GM19455 (cell line): ENCODE data around the gene GADD45GIP1.
"Not testable (repeated sequence)": the region's sequence is repeated elsewhere in the genome, so short reads cannot be mapped to it uniquely, and the experiment has no call there.

Experiments
- ATAC-seq: cut with Tn5 transposase; IDR thresholded peaks from one replicate; pipeline ENCODE4 v1.9.1; 2021; ENCODE audit not compliant: unreplicated experiment

Gene GADD45GIP1

DNA sequence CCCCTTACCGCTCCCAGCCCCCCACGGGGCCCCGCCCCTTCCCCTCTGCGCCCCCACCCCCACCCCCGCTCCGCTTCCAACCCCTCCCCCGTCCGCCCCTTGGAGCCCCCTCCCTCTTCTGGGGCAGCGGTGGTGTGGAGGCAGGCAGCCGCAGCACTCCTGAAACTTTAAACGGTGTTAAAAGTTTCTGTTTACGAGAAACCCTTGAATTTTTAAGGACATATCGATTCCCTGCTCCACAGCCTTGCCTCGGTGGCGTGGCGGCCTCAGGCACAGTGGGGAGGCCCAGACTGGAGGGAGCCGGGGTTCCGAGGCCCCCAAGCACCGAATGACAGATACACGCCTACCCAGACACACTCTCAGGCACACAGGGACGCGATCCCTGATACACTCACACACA lies 33.4 kb upstream of the GADD45GIP1 start:
- no peak for ATAC-seq

GRCh38 chr19:12987781-12988180 lies 30.8 kb upstream of the GADD45GIP1 start:
- no peak for ATAC-seq

DNA sequence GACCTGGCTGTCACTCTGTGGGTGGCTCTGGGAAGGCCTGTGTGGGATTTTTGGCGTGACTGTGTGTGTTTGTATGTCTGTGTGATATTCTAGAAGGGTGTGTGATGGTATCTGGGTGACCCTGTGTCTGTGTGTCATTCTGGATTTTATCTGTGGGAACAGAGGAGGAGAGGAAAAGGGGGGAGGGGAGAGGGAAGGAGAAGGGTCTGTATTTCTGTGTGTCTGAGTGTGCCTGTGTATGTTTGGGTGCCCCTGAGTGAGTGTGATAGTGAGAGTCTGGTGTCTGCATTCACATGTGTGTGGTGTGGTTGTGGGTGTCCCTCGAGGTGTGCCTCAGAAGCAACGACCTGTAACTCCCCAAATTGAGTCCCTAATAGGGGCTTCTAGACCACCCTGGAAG lies 30.2 kb upstream of the GADD45GIP1 start:
- no peak for ATAC-seq

DNA sequence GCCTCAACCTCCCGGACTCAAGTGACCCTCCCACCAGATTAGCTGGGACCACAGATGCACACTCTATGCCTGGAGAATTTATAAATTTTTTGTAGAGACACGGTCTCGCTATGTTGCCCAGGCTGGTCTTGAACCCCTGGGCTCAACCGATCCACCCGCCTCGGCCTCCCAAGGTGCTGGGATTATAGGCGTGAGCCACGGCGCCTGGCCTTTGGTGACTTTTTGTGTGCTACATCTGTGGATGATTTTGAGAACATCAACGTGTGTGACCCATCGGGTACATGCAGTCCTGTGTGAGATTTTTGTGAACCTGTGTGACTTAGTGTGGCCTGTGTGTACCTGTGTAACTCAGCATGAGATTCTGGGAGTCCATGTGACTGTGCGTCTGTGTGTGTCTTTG lies 29.7 kb upstream of the GADD45GIP1 start:
- ATAC-seq = no peak

DNA sequence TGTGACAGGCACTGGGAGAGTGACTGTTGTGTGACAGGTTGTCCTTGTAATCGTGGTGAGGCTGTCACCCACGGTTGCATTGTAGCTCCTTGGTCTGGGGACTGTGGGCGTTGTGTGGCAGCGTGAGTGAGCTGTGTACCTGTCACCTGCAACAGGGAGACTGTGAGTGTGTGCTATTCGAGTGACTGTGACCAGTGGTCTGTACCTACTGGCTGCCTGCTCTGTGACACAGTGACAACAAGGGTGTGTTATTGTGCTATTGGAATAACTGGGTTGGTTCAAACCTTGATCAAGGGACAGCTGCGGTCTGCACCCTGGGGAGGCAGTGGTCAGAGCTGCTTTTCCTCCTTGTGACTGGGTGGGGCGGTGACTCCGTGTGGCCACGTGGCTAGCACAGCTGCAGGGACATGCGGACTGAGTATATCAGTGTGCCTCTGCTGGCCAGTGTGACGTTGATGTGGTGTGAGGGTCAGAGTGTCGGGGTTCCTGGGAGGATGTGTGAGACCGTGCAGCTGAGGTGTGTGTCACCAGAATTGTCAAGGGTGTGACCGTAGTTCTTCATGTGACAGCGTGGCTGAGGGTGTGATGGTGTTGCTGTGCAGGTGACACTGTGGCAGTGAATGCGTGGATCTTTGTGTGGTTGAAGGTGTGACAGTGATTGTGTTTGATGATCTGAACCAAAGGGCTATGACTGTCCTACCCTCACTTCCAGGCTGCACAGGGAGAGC lies 28.2 kb upstream of the GADD45GIP1 start:
- ATAC-seq = no peak

DNA sequence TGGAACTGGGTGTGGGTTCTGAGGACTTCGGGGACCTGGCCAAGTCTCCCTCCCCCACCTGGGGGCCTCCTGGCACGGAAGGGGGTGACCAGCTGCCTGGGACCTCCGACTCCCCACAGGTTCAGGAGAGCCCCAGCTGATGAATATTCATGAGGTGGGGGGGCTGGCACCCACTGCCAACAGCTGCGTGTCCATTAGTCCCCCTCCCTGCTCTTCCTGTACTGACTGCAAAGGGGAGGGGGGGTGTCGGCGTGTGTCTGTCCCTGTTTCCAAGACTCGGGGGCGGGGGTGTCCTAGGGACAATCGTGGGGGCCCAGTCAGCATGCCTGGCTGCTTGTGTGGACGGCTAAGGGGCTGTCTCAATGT lies 27.6 kb upstream of the GADD45GIP1 start:
- no peak for ATAC-seq

DNA sequence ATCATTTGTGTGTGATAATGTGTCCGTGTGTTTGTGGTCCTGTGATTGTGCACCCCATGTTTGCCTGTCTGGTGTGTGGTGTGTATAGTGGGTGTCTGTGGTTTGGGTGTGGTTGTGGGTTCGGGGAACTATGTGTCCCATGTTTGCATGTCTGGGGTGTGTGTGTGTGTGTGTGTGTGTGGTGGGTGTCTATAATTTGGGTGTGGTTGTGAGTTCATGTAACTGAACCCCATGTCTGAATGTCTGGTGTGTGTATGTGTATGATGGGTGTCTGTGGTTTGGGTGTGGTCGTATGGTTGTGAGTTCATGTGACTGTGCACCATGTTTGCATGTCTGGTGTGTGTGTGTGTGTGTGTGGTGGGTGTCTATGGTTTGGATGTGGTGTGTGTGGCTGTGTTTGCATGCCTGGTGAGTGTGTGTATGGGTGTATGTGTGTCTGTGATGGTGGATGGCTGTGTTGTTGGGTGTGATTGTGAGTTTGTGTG lies 27.2 kb upstream of the GADD45GIP1 start:
- no peak for ATAC-seq

GRCh38 chr19:12983542-12984142 lies 26.6 kb upstream of the GADD45GIP1 start:
- no peak for ATAC-seq

GRCh38 chr19:12983091-12983490 lies 26.1 kb upstream of the GADD45GIP1 start:
- ATAC-seq = no peak

DNA sequence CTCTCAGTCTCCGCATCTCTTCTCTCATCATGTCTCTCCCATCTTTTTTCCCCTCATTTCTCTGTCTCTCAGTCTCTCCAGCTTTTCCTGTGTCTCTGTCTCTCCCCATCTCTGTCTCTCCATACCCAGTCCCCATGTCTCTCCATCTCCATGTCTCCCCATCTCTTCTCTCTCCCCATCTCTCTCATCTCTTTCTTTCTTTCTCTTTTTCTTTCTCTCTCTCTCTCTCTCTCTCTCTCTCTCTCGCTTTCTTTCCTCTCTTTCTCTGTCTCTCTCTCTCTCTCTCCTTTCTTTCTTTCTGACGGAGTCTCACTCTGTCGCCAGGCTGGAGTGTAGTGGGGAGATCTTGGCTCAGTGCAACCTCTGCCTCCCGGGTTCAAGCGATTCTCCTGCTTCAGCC lies 25.6 kb upstream of the GADD45GIP1 start:
- ATAC-seq = no peak

GRCh38 chr19:12979974-12980373 lies 23.0 kb upstream of the GADD45GIP1 start:
- ATAC-seq = no peak

- not testable (repeated sequence) for ATAC-seq
Measured at GRCh38 chr19:12976109-12976508, 19.1 kb upstream of the GADD45GIP1 start.

- ATAC-seq = no peak
Measured at GRCh38 chr19:12975221-12975741, 18.3 kb upstream of the GADD45GIP1 start.

DNA sequence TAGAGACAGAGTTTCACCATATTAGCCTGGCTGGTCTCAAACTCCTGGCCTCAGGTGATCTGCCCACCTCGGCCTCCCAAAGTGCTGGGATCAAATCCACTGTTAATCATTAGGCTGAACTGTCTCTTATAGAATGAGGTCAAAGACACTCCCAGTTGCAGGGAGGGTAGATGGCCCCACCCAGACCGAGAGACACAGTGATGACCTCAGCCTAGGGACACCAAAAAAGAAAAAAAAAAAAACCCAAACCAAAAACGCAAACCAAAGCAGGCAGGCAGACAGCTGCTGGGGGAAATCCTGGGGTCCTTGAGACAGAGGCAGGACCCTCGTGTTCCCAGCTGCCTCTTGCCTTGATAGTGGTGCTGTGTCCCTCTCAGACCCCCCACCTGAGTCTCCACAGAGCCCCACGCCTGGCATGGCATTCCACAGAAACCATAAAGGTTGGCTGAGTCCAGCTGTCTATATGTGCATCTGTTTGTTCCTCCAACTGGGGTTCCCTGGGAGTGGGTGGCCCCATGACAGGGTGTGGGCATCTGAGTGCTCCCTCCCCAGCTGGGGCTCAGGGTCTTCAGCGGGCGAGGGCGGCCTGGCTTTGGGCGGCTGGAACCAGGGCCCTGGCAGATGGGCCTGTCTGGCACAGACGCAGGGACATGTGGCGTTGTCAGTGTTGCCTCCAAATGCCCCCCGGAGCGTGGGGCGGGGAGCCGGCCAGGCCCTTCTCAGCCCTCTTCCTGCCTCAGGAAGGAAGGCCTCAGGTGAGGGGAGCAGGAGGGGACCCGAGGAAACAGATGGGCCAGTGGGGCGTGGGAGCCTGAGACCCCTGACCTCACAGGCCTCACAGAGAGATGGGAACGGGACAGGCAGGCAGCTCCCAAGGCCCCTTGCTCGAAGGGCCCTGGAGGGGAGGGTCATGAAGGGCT lies 17.5 kb upstream of the GADD45GIP1 start:
- no peak for ATAC-seq

DNA sequence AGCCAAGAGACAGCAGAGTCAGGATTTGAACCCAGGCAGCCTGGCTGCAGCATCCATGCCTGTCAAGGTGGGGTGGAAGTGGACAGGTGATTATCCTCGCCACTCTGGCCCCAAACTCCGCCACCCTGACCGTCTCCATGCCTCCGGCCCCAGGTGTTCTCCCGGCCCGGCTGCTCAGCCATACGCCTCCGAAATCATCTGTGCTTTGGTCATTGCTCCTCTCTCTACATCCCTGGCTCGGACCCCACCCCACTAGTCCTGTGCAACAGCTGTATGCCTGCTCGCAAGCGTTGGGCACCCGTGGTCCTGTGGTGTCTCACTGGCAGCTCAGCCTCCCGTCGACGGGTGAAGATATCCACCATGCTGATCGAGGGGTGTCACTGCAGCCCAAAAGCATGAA lies 16.2 kb upstream of the GADD45GIP1 start:
- ATAC-seq = no peak

GRCh38 chr19:12970070-12970820 lies 13.2 kb upstream of the GADD45GIP1 start:
- ATAC-seq = no peak

GRCh38 chr19:12969292-12969988 lies 12.4 kb upstream of the GADD45GIP1 start, which contains the start of gene DAND5:
TSS of gene DAND5 (plus strand) at chr19:12969576. CDS start at chr19:12969661, 85 bp downstream.
- no peak for ATAC-seq

DNA sequence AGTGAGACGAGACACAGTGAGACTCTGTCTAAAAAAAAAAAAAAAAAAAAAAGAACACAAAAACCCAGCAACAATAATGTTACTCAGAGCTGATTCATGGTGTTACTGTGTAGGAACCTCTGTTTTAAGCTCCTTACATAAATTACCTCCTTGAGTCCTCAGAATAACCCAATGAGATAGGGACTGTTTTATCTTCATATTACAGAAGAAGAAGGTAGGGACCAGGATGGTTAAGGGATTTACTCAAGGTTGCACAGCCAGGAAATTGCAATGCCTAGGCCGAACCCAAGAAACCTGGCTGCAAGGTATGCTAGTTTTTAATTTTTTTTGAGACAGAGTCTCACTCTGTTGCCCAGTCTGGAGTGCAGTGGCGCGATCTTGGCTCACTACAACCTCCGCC lies 10.9 kb upstream of the GADD45GIP1 start:
- no peak for ATAC-seq

DNA sequence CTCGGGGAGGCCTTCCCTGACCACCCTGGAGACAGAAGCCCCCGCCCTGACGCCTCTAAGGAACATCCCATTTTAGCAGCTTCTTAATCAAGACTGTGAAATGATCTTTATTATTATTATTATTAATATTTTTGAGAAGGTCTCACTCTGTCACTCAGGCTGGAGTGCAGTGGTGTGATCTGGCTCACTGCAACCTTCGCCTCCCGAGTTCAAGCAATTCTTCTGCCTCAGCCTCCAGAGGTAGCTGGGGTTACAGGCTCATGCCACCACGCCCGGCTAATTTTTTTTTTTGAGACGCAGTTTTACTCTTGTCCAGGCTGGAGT lies 8.8 kb upstream of the GADD45GIP1 start:
- ATAC-seq = no peak
